HG03469 (cell line): ENCODE measurements around the gene PTH1R.

ENCODE experiments used
- ATAC-seq: cut with Tn5 transposase; IDR thresholded peaks from one replicate; pipeline ENCODE4 v1.9.1; 2021; ENCODE audit warnings: mild to moderate bottlenecking, moderate library complexity, moderate number of reproducible peaks; ENCODE audit not compliant: unreplicated experiment

The PTH1R gene

GRCh38 chr3:46849686-46850467 is 27.6 kb upstream of the PTH1R start:
- ATAC-seq, result no peak

- ATAC-seq, result no peak
Observed at GRCh38 chr3:46850468-46850779, 27.1 kb upstream of the PTH1R start.

GRCh38 chr3:46851364-46852333 is 25.9 kb upstream of the PTH1R start:
- no peak for ATAC-seq

- ATAC-seq, result no peak
Observed at GRCh38 chr3:46852334-46852720, 25.2 kb upstream of the PTH1R start.

DNA sequence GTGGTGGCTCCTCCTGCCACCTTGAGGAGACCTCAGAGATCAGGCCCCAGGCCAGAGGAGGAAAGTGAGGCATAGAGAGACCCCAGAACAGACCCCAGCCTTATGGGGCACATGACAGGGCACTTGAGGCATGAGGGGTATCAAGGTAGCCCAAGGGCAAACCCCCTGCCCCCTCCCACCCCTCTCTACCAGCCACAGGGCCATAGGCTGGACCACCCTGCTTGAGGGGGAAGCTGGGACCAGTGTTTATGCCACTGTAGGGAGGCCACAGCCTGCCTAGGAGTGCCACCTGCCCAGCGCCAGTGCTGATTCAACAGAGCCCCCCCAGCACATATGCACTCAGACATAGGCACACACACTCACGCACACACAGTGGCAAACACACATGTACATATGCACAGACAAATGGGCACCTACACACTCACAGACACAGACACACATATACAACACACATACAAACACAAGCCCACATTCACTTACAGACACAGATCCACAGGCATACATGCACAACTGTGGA is 24.6 kb upstream of the PTH1R start:
- no peak for ATAC-seq

DNA sequence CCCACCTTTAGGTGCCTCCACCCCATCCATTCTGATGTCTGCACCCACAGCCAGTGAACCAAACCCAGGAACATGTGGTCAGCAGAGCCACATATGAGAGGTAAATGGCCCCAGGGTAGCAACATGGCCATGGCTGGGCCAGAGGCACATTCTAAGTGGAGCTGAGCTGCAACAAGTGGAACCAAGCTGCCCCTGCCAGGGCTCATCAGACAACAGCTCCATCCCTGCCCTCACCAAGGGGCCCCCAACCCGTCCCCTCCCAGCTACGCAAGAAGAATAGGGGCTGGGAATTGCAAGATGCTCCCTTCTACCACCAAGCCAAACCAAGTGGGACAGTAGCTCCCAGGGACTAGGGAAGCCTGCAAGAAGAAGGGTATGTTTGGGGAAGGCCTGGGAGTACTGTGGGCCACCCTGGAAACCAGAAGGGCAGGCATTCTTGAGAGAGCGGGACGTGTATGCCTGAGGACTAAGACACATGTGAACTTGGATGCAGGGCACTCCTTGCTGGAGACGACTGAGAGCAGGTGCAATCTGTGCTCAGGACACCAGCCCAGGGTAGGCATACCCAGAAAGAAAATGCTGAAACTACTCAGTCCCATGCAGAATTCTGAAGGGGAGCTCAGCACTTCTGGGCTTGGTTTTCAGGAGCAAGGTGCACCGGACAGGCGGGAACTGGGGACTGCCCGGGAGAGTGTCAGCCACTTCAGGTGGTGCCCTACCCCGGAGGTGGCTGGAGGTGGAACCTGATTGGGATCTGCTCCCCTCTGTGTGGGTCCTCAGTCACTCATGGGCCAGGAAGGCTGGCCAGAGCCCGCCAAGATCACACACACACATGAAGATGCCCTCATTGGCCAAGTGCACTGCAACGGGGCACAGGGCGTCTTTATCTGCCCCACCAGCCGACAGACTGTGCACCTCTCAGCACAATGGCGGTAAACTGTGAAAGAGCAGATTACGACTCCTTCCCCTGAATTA is 23.8 kb upstream of the PTH1R start:
- no peak for ATAC-seq

GRCh38 chr3:46854555-46854991 is 22.9 kb upstream of the PTH1R start:
- no peak for ATAC-seq

DNA sequence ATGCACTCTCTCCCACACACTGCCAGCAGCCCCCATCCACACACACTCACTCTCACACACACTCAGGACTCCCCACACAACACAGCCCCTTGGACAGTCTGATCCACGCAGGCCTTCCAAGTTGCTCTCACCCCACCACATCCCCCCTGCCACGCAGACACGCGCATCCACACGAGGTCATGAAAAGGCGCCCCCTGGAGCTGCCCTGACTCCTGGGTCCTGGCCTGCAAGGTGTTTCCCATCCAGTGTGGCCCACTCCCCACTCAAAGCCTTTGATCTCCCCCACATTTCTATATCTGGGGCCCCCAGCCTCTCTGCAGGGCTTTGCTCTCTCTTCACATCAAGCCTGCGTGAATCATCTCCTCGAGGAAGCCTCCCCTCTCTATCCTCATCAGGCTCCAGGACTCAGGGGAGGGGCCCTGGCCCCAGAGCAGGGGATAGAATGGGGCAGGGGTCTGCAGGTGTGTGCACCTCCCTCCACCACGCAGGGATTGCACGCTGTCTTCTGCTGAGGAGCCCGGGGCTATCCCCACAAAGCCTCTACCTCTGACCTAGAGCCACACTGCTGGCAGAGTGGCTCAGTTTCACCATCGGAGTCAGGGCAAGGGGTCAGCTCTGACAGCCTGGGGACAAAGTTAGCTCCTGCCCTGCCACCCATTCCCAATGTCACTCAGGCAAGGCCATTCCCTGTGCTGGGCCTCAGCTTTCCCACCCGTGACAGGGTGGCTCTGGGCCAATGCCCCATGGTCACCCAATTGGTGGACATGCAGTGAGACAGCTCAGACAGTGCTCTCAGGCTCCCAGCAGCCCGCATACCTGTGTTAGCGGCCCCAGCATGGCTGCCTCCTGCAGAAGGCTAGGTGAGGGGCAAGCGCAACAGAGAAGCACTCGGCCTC is 20.7 kb upstream of the PTH1R start:
- no peak for ATAC-seq

- ATAC-seq, result no peak
Observed at GRCh38 chr3:46857485-46858341, 19.8 kb upstream of the PTH1R start.

DNA sequence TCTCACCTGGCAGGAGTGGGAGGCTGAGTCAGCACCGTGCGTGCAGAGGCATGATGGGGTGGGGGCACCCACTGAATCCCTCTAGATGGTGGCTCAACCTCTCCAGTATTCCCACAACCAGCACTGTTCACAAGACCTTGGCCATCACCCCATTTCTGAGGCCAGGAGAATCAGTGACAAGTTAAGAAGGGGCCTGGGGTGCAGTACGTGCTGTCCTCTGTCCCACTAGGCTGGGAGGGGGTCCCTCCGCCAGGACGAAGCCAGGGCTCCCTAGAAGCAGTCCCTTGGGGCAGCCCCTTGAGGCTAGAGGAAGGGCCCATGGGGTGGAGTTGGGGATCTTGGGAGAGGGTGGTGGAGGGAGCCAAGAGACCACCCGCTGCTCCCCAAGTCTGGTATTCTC is 19.1 kb upstream of the PTH1R start:
- no peak for ATAC-seq

DNA sequence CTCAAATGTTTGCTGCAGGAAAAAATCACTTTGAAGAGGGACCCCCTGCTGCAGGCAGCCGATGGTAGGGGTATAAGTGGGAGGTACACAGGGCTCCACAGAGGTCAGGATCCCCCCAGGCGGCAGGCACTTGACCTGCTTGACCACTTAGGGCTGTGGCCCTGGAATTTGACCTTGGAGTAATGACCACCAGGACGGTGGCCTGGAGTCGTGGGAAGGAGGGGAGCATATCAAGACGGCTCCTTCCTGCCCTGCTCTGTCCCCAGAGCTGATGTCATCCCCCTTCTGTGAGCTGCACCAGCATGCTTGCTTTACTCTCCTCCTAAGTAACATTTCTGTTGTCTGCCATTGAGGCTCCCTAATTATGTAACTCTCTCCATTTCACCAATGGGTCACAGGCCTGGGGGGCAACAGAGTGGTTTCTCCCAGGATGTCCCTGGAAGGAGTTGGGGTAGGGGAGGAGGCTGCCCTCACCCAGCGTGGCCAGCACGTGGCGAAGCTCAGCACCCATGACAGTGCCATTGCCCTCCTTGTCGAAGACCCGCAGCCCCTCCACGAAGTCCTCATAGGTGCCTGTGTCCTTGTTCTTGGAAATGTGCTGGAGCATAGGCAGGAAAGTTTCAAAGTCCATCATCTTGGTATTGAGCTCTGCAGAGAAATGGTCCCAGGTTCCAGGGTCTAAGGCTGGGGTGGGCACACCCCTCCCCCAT is 18.4 kb upstream of the PTH1R start:
- no peak for ATAC-seq

- ATAC-seq, result no peak
Observed at GRCh38 chr3:46860017-46860809, 17.3 kb upstream of the PTH1R start.

- ATAC-seq, result no peak
Observed at GRCh38 chr3:46860810-46861604, 16.5 kb upstream of the PTH1R start.

- no peak for ATAC-seq
Observed at GRCh38 chr3:46861605-46862368, 15.7 kb upstream of the PTH1R start.

GRCh38 chr3:46862369-46863025 is 15.0 kb upstream of the PTH1R start:
- no peak for ATAC-seq
